SH-SY5Y (cell line): ENCODE results near the gene SLC28A1.

Experiments
- GATA2 ChIP-seq: IDR thresholded peaks from 2 replicates; pipeline ENCODE4 v1.6.1; 2011; ENCODE audit warnings: mild to moderate bottlenecking, low read depth, low read length
- GATA3 ChIP-seq: IDR thresholded peaks from 2 replicates; pipeline ENCODE4 v1.6.1; 2011; ENCODE audit warnings: low read depth, mild to moderate bottlenecking, low read length, moderate library complexity

GRCh38 chr15:84899750-84900149 lies 15.3 kb downstream of the SLC28A1 start:
- TF ChIP-seq GATA3 = no peak
- TF ChIP-seq GATA2 = no peak
